HL-60 (cell line): ENCODE data around the gene PPP1R37.

Experiments
- DNase-seq, 2 experiments: peaks; one replicate each; pipeline ENCODE4 v3.0.0-alpha.2; 2010 to 2020; ENCODE audit warnings: low read depth in 1 of 2, low spot score in 1 of 2
- H3K27ac ChIP-seq: fragments of 250-450 bp; sonication (Bioruptor Pico); replicated peaks from 2 replicates; pipeline ENCODE4 v1.5.1; 2020; ENCODE audit warnings: mild to moderate bottlenecking, moderate library complexity
- H3K27me3 ChIP-seq: fragments of 250-450 bp; sonication (Bioruptor Pico); 2 replicates; pipeline ENCODE4 v1.5.1; 2021; ENCODE audit warnings: mild to moderate bottlenecking, moderate library complexity; ENCODE audit not compliant: insufficient read depth, poor library complexity, severe bottlenecking
- H3K4me3 ChIP-seq: replicated peaks from 2 replicates; pipeline ENCODE4 v1.5.1; 2011; ENCODE audit warnings: mild to moderate bottlenecking, control low read depth, low read length; ENCODE audit not compliant: insufficient read depth
- CTCF ChIP-seq: IDR thresholded peaks from one replicate; pipeline ENCODE4 v1.5.1; 2011; ENCODE audit warnings: low read length, control low read depth, inconsistent platforms; ENCODE audit not compliant: insufficient read depth
- GABPA ChIP-seq: IDR thresholded peaks from 2 replicates; pipeline ENCODE4 v1.6.1; 2012; ENCODE audit warnings: low read depth
- POLR2AphosphoS5 ChIP-seq: IDR thresholded peaks from 2 replicates; pipeline ENCODE4 v1.6.1; 2012; ENCODE audit warnings: low read depth
- REST ChIP-seq: IDR thresholded peaks from 2 replicates; pipeline ENCODE4 v1.6.1; 2012; ENCODE audit warnings: low read depth; ENCODE audit not compliant: insufficient replicate concordance
- SPI1 ChIP-seq: IDR thresholded peaks from 2 replicates; pipeline ENCODE4 v1.6.1; 2012; ENCODE audit warnings: low read depth, mild to moderate bottlenecking, borderline replicate concordance

PPP1R37 gene

GRCh38 chr19:45122832-45123231, 29.9 kb downstream of the PPP1R37 start:
- Histone ChIP-seq H3K27ac (no peak overlapping the region), H3K27me3 (no peaks in the 10 kb centered on the region), H3K4me3 (no peak overlapping the region)
- no peak for DNase-seq
- no peak for TF ChIP-seq CTCF
- TF ChIP-seq POLR2AphosphoS5 = no peak
- TF ChIP-seq GABPA = no peak
- TF ChIP-seq SPI1 = no peak
- no peak for TF ChIP-seq REST

GRCh38 chr19:45123440-45123850, 30.5 kb downstream of the PPP1R37 start:
- no peaks in the 10 kb centered on the region for H3K27me3 ChIP-seq
- TF ChIP-seq SPI1 = no peak
- TF ChIP-seq GABPA = no peak
- no peak for TF ChIP-seq REST
- no peak for TF ChIP-seq CTCF
- no peak for TF ChIP-seq POLR2AphosphoS5
- H3K4me3 ChIP-seq = no peak overlapping the region
- no peak overlapping the region for H3K27ac ChIP-seq
- no peak for DNase-seq

- TF ChIP-seq REST = no peak
- TF ChIP-seq SPI1 = no peak
- no peak for TF ChIP-seq POLR2AphosphoS5
- no peak for TF ChIP-seq GABPA
- TF ChIP-seq CTCF = no peak
- Histone ChIP-seq H3K27me3 (no peaks in the 10 kb centered on the region), H3K27ac (no peak overlapping the region), H3K4me3 (no peak overlapping the region)
- DNase-seq = no peak
These were observed 31.0 kb downstream of the PPP1R37 start for GRCh38 chr19:45124021-45124420.
